HG03280 (cell line): ENCODE results near the gene CERS1.
A peak's percentile ranks its signal among the peaks of the same experiment; 100 is the strongest.
"Not testable (repeated sequence)": the region's sequence is repeated elsewhere in the genome, so short reads cannot be mapped to it uniquely, and the experiment has no call there.

Experiments used
- ATAC-seq: cut with Tn5 transposase; IDR thresholded peaks from one replicate; pipeline ENCODE4 v1.9.1; 2021; ENCODE audit warnings: mild to moderate bottlenecking, moderate library complexity; ENCODE audit not compliant: unreplicated experiment

The CERS1 gene

DNA sequence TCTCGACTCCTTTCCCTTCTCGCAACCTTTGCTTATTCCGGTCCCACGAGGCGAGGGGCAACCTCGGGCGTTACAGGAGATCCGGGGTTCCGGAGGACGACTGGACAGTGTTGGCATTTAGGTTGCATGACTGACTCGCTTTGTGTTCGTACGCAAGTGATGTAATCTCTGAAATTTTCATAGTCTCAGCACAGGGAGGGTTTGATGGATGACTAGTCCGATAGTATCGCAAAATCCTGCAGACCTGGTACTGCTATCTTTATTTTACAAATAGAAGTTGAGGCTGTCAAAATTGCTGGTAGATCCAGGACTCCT is 23.9 kb upstream of the CERS1 start:
- ATAC-seq, result no peak

- ATAC-seq, result peak; percentile 94
Observed at GRCh38 chr19:18919086-18919899, 23.3 kb upstream of the CERS1 start, which contains the start of the genes COPE and DDX49. Gene COPE, minus strand, starts transcription at chr19:18919387. Its CDS starts 39 bp downstream, at chr19:18919348. Gene DDX49, plus strand, starts transcription at chr19:18919715. Its CDS starts 27 bp downstream, at chr19:18919742.

- ATAC-seq, result not testable (repeated sequence)
Observed at GRCh38 chr19:18917593-18917992, 21.6 kb upstream of the CERS1 start.

DNA sequence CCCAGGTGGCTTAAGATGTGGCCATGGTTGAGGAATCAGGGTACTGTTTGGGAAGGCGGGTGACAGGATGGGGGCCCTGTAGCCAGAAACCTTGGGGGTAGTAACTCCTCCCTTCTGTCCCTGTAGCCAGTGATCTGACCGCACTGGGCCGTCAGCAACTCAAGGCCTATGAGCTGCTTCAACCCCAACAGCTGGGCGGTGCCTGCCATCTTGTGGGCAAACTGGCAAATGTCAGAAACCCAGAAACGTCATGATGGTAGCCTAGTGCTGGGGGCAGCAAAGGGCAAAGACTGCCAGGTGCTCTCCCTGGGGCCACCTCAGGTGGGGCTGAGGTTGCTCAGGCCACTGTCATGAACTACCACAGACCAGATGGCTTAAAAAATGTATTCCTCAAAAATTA is 19.7 kb upstream of the CERS1 start:
- no peak for ATAC-seq

- ATAC-seq, result no peak
Observed at GRCh38 chr19:18913466-18913865, 17.5 kb upstream of the CERS1 start.

- no peak for ATAC-seq
Observed at GRCh38 chr19:18912933-18913332, 17.0 kb upstream of the CERS1 start.

DNA sequence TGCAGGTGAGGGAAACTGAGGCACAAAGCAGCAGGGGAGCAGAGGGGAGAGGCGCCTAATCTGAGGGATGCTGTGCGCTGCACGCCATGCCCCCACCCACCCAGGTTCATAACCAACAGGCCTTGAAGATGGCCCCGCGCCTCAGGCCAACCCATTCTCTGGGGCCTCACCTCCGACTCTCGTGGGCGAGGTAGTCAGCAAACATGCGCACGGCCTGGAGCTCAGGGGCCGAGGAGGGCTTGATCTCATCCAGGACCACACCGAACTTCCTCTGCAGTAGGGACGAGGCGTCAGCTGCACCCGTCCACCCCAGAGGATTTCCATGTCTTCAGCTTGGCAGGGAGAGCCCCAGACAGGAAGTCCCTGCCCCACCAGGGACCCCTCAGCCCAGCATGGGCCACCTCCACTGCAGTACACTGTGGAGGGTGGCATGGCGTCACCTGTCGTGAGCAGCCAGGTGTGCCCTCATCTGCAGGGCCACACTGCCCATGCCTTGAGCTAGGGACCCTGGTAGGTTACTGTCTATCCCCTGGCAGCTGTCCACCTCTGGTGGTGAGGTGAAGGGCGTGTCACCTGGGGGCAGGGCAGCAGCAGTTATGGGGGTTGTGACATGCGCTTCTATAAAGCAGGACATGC is 15.0 kb upstream of the CERS1 start:
- no peak for ATAC-seq

- ATAC-seq, result no peak
Observed at GRCh38 chr19:18910010-18910409, 14.1 kb upstream of the CERS1 start.

- no peak for ATAC-seq
Observed at GRCh38 chr19:18908917-18909619, 13.1 kb upstream of the CERS1 start.

DNA sequence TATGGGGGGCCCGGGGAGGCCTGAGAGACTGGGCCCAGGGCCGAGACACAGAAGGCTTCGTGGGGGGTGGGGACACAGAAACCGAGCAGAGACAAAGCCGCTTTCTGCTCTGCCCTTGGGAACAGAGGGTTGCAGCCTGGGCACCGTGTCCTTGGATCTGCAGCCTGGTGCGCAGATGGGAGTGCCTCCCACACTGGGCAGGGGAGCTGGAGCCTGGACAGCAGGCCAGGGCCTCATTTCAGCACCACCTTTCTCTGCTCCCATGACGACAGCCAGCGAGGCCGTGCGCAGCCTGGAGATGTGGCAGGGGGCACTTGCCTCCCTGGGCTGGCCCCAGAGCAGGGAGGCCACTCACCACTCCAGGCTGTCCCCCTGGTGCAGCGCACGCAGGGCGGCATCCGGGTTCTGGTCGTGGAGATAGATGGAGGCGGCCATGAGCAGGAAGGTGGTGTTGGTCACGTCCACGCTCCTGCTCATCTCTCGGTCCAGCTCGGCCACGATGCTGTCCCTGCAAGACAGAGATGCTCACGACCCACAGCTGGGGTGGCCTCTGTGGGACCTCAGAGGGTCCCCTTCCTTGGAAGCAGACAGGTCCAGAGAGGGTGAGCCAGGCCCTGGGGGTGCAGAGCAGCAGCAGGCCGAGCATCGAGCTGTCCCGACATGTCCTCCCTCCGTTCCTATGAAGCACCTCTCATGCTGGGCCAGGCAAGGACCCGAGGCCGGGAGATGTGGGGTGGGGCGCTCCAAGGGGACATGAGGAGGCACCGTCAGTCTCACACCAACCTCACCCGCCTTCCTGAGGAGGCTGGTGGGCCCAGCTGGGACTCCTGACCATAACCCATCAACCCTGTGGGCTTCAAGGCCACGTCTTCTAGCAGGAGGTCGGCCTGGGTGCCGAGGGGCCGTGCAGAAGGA is 10.9 kb upstream of the CERS1 start:
- ATAC-seq, result no peak

GRCh38 chr19:18905513-18906236 is 9.7 kb upstream of the CERS1 start:
- no peak for ATAC-seq

GRCh38 chr19:18905058-18905456 is 9.1 kb upstream of the CERS1 start:
- no peak for ATAC-seq

DNA sequence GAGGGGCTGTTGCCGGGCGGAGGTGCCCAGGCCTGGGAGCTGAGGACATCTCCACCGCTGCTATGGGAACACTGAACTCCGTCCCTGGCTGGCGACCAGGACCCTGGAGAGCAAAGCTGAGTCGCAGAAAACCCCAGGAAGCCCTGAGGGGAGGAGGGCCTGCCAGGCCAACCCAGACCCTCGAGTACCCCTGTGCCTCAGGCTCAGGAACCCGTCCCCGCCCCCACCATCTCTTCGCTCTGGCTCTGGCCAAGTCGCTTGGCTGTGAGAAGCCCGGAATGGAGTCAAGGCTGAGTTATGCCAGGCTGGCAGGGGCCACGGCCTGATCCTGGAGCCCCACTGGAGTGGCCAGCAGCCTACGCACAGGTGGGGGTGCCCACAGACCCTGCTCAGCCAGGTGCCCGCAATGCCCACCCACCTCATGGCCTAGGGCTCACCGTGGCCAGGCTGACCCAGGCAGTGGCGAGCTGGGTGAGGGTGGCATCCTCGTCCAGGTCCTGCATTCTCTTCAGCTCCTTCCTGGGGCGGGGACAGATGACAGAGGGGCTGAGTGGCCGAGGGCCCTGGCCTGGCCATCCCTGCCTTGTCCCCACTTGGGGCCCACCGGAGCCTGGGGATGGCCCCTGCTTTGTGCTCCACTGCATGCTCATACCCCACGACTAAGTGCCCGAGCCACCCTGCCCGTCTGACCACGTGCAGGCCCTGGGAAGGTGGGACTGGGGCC is 8.5 kb upstream of the CERS1 start:
- ATAC-seq, result no peak

- no peak for ATAC-seq
Observed at GRCh38 chr19:18903156-18904037, 7.4 kb upstream of the CERS1 start.

- ATAC-seq, result not testable (repeated sequence)
Observed at GRCh38 chr19:18902519-18902918, 6.6 kb upstream of the CERS1 start.

DNA sequence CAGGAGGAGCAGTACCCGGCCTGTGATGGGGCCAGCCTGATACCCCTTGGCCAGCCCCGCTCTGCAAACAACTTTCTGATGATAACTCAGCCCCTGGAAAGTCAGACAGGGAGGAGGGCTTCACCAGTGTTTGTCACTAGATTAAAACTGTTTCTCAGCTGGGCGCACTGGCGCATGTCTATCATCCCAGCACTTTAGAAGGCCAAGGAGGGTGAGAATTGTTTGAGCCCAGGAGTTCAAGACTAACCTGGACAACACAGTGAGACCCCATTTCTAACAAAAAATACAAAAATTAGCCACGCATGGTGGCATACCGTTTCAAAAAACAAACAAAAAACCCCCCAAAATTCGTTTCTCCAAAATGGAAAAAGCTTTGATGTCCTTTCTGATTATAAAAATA is 5.5 kb upstream of the CERS1 start:
- ATAC-seq, result no peak

GRCh38 chr19:18900700-18901481 is 4.9 kb upstream of the CERS1 start:
- no peak for ATAC-seq
